ENCODE results near the gene UTP11.

UTP11 gene

DNA sequence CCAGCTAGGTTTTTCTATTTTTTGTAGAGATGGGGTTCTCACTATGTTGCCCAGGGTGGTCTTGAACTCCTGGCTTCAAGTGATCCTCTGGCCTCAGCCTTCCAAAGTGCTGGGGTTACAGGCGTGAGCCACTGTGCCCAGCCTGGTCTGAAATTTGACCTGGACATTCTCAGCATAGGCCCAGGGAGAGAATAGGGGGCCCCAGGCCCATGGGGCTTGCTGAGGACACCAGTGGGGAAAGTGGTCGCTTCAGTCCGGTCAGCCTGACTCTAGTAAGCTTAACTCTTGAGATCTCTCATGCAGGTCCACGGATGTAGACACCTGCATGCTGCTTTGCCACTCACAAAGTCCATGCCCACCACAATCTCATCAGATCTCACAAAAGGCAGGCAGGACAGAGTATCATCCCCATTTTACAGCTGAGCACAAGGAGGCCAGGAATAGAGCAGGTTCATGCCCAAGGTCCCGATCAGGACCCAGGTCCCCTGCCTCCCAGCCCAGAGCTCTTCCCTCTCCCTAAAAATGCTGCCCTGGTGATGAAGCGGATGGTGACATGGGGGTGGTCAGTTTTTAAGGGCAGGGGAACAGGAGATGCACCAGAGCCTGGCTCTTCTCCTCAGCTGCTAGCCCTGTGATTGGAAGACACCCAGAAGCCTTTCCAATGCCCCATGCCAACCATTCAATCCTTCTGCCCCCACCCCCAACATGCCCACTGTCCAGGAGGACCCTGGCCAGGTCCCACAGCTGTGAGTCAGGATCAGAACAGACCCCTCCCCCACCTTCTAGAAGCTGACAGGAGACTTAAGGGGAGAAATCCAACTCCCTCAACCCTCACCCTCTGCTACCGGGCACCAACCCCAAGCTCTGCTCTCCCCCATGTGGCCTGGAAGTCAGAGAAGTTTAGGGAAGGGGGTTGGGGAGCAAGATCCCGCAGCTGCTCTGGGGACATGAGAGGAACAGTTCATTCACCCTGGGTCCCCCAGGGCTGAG lies 9.0 kb upstream of the UTP11 start:
- no peak for DNase-seq

DNA sequence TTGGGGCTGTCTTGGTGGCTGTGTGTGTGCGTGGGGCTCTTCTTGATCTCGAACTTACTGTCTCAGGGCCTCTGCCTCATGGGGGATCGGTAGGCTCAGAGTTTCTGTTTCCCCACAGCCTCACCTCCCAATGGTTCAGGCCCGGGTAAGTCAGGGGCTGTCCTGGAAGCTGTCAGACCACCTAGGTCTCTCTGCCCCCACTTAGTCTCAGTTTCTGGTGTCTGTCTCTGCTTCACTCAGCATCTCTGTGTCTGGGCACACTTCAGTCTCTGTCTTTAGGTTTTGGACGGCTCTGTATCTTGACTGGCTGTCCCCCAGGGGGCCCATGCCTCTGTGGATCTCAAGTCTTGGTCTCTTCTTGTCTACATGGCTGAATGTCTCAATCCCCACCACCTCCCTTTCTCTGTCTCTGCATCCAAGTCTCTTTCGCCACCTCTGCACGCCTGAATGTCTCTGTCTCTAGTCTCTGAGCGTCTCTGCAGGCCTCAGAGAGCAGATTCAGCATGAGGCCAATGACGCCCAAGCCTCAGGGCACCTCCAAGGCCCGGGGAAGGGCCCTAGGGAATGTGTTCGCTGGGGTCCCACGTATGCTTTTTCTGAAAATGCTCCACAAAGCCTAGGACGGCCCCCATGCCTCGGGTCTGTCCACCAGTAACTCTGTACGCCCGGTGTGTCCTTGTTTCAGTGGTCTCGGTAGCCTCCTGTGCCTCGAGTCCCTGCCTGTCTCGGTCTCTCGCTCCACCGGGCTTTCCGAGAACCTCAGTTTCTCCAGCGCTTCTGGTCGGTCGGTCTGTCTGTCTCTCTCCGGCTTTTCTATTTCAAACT lies 8.0 kb upstream of the UTP11 start:
- DNase-seq = no peak

DNA sequence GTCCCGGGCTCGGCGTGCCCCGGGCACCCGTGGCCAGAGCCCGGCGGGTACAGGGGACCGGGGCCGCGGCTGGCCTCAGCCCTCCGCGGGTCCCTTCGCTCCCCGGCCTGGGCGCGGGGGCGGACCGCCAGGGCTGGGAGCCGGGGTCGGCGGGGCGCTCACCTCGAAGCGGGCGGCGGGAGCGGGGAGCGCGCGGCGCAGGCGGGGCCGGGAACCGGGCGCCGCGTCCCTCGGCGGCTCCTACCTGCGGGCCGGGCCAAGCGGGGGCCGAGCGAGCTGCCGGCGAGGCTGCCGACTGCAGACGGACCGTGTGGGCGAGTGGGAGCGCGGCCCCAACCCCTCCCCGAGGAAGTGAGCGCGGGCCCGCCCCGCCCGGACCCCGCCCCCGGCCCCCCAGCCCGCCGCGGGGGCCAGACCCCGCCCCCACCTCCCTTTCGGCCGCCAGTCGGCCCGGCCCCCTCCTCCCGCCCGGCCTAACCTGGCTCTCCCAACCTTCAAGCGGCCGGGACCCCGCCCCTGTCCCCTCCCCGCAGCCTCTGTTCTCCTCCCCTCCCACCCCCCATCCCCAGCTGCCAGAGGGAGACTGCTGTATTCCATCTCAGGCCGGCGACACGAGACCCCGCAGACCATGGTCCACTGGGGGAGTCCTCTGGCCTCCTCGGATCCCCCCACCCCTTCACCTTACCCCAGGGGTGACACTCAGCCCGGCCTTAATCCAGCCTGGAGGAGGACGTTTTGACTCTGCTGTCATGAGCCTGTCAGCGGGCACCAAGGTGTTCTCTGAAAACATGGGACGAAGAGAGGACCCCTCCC lies 7.1 kb upstream of the UTP11 start, which contains the start of gene FHL3:
FHL3 (minus strand) TSS at position 320 of the 813 bp plus-strand sequence. CDS start 6,102 bp downstream, outside the sequence.
- DNase-seq = no peak

DNA sequence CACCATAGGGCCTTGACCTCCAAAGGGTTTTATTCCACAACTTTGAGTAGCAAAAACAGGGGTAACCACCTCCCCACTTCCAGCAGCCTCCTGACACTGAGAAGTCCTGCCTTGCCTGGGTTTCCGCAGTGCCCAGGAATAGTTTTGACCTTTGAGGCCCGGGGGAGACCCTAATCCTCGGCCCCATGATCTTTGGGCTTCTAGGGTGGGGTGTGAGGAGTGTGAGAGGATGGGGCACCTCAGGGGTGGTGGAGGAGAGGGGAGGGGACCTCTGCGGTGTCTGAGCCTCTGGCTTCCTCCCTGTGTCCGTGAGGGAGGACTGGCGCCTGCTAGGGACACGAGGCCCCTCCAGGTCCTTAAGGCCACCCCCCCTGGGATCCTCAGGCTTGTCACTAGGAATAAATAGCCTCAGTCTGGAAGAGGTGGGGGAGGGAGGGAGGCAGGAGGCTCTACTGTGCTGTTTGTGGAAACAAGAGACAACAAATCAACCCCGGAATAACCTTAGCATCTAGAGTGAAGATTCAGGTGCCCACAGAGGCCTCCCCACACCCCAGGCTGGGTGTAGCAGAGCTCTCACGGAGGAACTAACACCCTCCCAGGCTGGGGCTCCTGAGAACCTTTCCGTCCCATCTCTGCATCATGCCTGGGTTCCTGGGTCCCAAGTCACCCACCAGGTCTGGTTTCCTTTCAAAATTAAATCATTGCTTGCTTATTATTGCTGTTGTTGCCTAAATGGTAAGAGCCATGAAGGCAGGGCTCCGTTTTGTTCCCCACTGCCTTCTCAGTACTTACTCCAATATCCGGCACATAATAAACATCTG lies 6.3 kb upstream of the UTP11 start:
- DNase-seq = no peak

DNA sequence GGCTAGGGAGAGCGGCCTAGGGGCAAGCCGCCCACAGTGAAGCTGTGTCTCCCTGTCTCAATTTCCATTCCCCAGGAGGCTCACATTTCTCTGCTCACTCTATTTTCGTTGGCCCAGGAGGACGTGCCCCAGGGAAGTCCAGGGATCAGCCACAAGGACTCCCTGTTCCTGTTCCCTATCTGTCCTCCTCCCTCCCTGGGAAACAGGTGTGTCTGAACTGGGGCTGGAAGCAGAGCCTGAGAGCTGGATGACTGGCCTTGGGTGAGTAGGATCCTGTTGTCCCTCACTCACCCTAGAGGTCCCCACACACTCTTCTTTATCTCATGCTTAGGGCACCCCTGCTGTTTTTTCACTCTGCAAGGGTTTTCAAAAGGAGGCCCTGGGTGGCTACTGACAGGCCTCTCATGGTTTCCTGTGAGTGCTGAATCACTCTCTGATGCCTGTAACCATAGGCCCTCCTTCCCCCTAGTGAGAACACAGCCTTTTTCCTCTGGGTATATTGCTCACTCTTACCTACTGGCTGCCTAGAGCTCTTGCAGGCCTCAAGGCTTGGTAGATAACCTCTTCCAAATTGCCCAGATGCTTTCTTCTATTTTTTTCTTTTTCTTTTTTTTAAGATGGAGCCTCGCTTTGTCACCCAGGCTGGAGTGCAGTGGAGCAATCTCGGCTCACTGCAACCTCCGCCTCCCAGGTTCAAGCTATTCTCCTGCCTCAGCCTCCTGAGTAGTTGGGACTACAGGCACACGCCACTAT lies 3.3 kb upstream of the UTP11 start:
- no peak for DNase-seq

DNA sequence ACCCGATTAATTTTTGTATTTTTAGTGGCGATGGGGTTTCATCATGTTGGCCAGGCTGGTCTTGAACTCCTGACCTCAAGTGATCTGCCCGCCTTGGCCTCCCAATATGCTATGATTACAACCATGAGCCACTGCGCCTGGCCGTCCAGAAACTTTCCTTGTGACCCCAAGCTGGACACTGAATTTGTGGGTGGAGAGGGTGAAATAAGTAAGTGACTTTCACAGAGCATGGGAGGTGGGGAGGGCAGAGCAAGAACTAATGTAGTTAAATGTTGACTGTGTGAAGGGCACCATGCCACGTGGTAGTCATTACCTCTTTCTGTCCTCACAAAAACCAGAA lies 2.7 kb upstream of the UTP11 start:
- DNase-seq = no peak

DNA sequence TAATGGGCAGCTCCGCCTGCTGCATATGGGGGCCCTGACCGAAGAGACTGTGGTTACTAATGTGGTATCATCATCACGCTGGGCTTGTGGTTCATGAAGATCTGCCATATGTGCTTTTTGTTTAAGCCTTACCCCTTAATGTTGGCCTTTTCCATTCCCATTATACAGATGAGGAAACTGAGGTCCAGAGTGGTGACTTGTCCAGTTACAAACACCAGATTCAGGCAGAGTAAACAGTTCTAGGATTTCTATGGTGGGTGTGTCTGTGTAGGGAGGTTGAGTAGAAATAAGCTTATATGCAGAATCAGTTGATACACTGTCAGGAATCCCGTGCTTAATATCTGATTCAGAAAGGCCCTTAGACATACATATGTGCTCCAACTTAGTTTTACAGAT lies 691 bp downstream of the UTP11 start:
- DNase-seq = no peak

DNA sequence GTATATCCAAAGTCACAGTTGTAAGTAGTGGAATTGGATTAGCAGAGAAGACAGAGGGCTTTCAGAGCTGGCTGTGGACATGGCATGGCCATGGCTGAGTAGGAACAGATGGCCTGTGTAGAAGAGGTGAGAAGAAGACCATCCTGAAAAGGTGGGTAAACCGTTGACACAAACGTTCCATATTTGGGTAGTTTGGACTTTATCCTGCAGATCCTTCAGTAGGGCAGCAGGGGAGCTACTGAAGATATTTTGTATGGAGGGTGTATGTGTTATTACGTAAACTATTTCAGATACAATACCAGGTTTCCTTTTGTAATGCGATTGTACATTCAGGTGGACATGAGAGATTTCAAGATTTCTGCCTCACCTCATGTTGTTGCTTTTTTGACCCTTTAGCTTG lies 1.6 kb downstream of the UTP11 start:
- no peak for DNase-seq

DNA sequence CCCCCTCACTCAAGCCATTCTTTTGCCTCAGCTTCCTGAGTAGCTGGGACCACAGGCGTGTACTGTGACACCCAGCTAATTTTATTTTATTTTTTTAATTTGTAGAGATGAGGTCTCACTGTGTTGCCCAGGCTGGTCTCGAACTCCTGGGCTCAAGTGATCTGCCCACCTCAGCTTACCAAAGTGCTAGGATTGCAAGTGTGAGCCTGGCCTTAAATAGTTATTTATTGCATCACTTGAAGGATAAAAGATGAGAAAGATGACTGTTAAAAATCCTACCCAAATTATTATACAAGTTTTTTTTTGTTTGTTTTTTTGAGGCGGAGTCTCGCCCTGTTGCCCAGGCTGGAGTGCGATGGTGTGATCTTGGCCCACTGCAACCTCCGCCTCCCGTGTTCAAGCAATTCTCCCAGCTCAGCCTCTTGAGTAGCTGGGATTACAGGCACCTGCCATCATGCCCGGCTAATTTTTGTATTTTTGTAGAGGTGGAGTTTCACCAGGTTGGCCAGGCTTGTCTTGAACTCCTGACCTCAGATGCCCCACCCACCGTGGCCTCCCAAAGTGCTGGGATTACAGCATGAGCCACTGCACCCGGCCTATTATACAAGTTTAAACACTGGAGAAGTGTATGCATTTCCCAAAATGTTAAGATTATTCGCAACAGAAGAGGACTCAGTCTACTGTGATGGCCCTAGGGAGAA lies 2.3 kb downstream of the UTP11 start:
- no peak for DNase-seq

DNA sequence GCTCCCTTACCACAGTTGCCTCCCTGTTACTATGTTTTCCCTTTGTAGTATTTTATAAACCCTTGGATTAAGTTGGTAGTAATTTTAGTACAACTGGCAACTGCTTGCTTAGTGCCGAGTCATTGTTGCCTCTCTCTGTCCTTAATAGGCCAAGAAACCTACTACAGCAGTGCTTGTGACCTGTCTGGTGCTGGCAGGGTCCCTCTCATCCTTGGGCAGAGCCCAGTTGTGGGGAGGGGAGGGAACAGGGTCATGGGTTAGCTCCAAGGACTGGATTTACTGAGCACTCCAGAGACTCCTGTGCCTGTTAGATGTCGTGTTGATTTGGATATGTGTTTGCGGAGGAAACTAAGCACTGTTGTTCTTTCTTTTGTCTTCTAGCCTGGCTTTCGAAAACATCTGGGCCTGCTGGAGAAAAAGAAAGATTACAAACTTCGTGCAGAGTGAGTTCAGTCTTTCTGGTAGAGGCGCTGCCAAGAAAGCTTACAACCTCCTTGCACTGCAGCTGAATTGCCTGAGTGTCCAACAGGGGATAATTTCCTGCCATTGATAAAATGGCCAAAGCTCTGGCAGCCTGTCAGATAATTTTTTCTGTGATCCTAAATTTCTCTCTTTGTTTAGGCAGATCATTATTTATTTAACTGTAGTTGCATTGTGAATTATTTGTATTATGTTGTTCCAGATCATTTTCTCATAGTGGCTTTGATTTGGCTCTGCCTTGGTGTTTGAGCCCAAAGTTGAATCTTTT lies 3.6 kb downstream of the UTP11 start:
- no peak for DNase-seq

DNA sequence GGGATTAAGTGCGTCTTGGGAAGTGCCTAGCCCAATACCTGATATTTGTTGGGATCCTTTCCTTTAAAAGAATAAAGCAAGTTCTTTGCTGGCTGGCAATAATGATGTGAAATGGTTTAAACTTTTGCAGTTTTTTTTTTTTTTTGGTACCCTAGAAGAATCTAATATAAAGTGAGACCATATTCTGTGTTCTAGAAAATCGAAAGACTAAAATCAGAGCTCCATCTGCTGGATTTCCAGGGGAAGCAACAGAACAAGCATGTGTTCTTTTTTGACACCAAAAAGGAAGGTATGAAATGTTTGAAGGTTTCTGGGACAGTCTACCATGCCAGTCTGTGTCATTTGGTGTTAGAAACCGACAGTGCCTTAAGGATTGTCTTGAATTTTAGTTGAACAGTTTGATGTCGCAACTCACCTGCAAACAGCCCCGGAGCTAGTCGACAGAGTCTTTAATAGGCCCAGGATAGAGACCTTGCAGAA lies 6.4 kb downstream of the UTP11 start:
- DNase-seq = no peak

DNA sequence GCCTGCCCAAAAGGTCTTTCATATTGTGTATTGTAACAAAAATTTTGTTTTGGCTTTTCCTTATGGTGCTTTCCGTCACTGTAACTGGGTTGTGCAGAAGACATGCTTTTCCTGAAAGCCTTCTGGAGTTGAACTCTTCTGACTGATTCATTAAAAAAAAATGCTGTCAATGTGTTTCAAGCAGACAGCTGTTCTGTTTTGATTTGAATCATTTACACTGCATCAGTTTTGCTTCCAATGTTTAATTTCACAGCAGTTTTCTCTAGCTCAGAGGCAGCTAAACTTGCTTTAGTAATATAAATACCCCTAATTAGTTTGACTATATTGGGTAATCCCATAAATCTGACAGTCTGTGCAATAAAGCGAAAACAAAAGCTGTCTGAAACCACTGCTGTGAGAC lies 7.9 kb downstream of the UTP11 start:
- DNase-seq = no peak

DNA sequence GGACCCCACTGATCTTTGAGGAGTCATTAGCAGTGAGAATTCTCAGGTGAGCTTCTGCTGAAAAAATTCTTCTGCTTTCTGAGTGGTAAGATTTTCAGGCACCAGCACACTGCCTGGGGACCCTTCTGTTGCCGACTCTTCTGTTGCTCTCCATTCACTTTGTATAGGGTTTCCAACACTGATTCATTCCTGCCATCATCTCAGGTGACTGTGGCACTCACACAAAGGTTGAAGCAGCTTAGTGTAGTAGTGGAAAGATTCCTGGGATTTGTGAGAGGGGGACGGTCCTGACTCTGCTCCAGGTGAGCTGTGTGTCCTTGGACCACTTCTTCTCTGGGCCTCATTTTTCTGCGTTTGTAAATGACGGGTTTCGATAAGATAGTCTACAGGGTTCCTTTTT lies 9.4 kb downstream of the UTP11 start:
- DNase-seq = no peak

DNA sequence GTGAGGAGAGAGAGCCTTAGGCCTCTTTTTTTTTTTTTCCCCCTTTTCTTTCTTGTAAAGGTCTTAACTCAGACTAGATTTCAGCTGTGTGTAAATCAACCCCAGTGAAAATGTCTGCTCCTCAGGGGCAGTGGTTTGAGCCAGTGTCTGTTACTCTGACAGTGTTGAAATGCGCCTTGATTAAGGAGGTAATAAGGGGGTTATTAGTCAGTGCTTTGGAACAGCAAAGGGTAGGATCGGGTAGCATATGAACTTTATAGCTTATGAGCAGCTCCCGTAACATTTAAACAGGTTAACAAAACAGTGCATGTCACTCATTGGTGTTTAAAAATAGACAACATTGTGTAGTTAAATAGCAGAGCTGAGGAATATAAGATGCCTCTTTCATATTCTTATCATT lies 10.3 kb downstream of the UTP11 start:
- no peak for DNase-seq

DNA sequence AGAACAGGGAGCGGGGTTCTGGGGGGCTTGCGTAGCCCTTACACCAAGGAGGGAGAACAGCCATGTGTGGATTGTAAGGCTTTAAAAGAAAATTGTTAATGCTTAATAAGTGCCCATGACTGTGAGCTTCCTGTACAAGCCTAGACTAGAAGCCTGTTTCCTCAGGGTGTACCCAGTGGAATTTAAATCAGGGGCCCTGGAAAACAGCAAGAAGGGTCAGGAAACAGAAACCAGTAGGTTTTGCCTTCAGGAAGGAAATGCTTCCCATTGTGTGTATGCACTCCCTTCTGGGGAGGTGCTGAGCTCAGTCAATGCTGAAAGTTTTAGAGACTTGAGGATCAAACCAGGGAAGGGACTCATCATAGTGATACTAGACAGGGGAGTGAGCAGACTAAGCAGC lies 12.7 kb downstream of the UTP11 start:
- no peak for DNase-seq

DNA sequence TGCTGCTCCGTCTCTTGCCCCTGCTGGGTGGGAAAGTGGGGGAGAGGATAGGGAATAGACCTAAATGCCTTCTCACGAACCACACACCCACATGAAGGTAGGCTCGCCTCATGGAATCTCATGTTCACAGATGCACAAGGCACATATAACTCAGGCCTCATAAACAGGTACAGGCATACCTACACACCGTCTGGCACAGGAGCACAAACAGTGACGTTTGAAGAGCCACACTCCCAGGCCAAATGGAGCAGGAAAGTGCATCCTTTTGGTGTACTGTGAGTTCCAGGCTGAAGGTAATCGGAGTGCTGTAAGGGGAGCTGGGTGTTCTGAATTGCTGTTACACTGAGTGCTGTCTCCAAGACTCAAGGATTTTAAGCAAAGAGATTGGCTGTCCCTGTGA lies 13.1 kb downstream of the UTP11 start:
- no peak for DNase-seq

DNA sequence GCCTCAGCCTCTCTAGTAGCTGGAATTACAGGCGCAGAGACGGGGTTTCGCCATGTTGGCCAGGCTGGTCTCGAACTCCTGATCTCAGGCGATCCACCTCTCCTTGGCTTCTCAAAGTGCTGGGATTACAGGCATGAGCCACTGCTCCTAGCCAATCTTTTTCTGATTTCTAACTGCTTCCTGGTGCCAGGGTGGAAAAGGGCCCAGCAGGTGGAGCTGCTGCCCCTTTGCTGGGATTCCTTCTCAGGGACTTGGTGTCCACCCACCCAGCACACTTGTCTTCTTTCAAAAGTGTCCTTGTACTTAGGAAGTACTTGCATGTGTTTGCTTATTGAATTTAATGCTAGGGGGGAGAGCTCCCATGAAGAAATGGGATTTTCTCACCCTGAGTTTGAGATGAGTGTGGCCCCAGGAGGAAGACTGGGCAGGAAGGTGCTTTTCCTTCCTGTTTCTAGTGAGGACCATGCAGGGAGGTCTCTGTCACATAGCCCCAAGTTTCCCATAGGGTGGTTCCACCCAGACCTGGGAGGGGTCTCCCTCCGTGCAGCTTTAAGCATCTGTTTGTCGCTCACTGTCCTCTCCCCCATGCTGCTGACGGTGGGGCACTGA lies 14.2 kb downstream of the UTP11 start:
- no peak for DNase-seq

DNA sequence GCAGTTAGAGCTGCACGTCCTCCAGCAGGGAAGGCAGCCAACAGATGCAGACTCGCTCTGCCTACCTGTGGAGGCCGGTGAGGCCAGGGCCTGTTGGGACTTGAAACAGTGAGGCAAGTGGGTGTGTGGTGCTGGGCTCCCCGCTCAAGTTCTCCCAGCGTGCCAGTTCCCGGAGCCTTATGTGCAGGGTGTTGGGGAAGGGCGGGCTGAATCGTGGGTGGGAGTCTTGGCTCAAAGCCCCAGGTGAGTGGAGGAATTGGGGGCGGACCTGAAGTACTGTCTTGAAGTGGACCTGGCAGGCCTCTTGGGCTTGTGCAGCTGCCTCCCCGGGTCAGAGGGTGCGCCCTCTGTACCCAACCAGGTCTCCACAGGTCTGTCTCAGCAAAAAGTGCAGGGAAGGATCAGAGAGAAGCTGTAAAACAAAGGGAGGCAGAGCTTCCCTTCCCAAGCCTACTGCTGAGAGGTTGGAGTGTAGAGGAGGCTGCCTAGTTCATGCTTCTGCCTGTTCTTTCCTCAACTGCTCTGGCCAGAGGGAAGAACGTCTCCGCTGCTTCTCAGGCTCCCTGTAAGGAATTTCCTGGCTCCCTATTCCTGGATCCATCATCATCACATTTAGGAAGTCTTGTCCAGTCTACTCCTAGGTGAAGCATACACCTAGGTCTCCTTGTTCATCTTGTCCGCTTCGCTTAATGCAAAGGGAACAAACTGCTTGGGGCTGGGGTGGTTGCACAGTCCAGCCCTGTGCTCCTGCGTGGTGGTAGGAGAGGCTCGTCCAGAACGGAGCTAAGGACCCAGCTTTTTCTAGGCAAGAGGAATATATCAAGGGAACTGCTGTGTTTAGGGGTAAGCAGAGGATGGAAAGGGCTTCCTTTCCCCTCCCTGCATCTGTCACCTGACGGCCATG lies 14.9 kb downstream of the UTP11 start:
- DNase-seq = no peak

All from NCI-H748 treated with DMSO at 0.1 percent for 48 hours (cell line).